GM19452 (cell line): Measurements from ENCODE around the gene PPP1R7.
"Not testable (repeated sequence)": the region's sequence is repeated elsewhere in the genome, so short reads cannot be mapped to it uniquely, and the experiment has no call there.

Source experiments
- ATAC-seq: cut with Tn5 transposase; IDR thresholded peaks from one replicate; pipeline ENCODE4 v1.9.1; 2021; ENCODE audit not compliant: unreplicated experiment

The PPP1R7 gene

DNA sequence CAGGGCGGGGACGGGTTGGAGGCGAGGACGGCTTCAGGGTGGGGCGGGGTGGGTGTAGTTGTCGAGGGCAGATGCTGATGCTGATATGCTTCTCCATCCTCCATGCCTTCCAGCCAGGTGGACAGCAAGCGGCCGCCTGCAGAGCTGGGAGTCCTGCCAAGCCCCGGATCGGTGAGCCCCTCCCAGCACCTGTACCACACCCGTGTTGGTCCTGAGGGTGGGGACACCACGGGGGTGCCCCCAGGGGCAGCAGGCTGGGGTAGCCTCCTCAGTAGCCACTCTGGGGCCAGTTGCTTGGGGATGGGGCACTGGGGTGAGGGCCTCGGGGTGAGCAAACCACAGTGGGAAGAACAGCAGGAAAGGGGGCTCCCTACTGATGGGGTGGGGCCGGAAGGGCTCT, 40.8 kb downstream of the PPP1R7 start:
- ATAC-seq: no peak

DNA sequence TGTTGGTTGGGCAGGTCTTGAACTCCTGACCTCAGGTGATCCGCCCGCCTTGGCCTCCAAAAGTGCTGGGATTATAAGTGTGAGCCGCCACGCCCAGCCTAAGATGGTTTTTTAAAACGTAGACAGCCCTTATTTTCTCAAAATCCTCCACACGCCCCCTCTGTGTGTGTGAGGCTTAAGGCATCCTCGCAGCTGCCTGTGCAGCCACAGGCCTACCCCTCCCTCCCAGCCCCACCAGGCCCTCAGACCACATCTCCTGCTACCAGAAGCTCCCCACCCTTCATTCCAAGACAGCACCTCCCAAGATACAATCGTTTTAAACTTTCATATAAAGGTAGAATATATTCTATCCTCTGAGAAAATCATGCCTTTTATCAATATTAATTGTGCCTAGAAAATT, 43.0 kb downstream of the PPP1R7 start:
- no peak for ATAC-seq

DNA sequence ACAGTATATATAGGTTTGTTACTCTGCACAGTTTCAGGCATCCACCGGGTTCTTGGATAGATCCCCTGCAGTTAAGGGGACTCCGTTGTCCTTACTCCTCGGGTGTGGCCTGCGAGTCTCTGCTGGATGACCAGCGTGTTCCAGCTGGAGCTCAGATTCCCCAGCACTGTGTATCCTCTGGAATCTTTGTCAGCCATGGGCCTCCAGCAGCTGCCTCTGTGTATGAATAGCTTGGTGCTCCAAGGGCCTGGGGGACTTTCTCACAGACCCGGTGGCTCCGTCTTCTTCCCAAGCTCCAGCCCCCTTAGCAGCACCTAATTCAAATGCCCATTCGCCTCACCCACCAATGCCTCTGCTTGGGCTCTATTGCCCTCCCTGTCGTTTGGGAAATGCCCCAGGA, 44.5 kb downstream of the PPP1R7 start:
- ATAC-seq: no peak

DNA sequence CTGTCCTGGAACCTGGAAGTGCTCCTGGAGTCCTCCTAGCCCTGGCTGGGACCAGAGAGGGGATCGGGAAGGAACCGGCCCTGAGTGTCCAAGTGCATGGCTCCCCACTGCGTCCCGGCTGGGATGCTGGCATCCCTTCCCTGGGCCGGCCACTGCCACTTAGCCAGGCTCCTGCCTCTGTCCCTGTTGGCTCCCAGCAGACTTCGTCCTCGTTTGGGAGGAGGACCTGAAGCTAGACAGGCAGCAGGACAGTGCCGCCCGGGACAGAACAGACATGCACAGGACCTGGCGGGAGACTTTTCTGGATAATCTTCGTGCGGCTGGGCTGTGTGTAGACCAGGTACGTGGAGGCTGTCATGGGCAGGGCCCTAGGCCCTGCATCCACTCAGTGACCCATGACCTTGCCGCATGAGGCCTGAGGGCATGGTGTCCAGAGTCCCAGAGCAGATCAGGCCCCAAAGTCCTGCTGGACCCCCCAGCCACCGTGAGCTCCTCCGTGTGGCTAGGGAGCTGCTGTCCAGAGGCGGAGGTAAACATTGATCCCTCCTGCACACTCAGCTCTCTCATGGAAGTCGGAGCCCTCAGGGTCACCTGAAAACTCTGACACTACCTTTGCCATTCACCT, 45.4 kb downstream of the PPP1R7 start:
- ATAC-seq: no peak

DNA sequence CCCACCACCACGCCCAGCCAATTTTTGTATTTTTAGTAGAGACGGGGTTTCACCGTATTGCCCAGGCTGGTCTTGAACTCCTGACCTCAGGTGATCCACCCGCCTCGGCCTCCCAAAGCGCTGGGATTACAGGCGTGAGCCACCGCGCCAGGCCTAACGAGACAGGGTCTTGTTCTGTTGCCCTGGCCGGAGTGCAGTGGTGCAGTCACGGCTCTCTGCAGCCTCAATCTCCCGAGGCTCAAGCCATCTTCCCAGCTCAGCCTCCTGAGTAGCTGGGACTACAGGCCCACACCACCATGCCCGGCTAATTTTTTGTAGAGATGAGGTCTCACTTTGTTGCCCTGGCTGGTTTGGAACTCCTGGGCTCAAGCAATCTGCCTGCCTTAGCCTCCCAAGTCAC, 47.0 kb downstream of the PPP1R7 start:
- not testable (repeated sequence) for ATAC-seq

DNA sequence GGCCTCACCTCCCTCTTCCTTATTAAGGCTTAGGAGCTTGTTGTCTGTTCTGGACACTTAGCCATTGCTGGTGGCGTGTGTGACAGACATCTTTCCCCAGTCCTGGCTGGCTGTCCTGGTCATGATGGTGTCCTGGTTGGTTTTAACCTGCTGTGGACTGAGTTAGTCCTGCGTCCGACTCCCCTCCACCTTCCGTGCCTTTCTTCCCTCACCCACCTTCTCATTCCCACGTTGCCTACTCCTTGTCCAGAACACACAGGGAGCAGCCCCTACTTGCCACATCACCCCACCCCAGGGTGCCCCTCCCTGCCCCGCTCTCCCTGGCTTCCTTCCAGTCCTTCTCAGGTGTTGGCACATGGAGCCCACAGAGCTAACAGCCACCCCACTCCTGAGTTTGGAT, 47.7 kb downstream of the PPP1R7 start:
- ATAC-seq: no peak

DNA sequence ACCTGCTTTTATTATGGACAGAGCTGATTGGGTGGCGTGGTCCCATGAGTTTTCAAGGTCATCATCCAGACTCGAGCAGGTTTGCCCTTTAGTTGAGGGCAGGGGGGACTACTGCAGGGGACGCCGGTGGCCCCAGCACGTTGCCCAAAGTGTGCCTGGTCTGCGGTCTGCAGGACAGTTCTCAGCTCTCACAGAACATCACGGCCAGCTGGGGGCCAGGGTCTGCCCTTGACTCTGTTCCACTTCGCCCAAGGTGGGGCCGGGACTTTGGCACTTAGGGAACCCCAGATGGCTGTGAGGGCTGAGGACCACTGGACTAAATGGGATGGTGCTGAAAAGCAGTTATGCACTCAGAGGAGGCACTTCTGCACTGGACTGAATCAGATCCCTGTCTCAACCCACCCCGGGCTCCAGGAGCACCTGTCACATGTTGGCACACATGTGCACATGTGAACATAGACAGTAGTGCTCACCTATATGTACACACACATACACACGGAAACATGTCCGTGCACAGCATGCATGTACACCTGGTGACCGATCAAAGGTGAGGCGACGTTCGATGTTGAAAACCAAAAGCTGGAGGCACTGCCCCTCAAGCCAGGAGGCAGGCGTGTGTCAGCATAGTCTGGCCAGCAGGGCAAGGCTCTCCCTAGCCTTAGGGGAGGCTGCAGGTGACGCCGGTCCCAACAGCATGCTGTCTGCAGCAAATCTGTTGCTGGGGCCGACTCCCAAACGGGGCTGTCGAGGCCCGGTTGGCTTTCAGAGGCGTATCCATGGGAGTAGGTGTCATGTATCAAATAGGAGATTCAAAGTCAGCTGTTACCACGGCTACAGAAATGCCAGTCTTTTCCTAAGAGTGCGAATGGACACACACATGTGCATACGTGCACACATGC, 48.4 kb downstream of the PPP1R7 start:
- no peak for ATAC-seq

DNA sequence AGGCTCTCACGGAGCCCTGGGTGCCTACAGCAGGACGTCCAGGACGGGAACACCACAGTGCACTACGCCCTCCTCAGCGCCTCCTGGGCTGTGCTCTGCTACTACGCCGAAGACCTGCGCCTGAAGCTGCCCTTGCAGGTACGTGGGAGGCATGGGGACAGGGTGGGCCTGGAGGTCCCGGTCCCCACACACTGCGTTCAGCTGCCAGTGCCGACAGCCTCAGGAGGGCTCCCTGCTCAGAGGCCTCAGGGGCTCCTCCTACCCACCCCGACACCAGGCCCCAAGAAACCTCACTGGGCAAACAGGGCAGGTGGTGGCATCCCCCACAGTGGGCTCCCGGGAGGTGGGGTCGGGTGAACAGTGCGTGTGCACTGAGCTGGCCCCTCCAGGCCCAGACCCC, 49.0 kb downstream of the PPP1R7 start:
- ATAC-seq: no peak

DNA sequence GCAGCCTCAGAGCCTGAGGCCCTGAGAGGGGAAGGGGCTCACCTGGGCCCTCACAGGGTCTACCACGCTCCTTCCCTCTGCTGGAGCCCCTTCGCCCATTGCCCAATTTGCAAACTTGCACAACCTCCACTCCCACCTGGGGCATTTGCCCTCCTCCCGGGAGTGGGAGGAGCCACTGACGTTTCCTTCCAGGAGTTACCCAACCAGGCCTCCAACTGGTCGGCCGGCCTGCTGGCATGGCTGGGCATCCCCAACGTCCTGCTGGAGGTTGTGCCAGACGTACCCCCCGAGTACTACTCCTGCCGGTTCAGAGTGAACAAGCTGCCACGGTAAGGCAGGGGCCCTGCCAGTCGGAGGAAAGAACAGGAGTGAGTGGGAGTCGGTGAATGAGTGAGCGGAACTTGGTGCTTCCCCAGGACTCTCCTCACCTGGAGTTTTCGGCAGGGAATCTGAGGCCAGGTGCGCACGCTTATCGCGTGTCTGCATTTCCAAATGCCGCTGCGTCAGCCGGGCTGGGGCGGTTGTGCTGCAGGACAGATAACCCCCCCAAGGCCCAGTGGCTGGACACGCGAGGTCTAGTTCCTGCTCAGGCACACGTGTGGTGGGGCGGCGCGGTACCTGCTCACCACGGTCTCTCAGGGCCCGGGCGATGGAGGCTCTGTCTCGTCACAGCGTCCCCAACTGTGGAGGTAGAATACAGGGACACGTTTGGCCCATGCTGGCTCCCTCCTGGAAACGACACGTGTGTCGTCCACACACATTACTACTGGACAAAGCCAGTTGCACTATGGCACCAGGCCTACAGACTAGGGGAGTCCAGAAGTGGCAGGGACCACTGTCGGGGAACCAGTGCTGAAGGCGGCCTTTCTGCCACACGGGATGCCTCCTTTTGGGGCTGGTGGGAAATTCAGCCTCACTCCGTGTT, 49.9 kb downstream of the PPP1R7 start:
- no peak for ATAC-seq

DNA sequence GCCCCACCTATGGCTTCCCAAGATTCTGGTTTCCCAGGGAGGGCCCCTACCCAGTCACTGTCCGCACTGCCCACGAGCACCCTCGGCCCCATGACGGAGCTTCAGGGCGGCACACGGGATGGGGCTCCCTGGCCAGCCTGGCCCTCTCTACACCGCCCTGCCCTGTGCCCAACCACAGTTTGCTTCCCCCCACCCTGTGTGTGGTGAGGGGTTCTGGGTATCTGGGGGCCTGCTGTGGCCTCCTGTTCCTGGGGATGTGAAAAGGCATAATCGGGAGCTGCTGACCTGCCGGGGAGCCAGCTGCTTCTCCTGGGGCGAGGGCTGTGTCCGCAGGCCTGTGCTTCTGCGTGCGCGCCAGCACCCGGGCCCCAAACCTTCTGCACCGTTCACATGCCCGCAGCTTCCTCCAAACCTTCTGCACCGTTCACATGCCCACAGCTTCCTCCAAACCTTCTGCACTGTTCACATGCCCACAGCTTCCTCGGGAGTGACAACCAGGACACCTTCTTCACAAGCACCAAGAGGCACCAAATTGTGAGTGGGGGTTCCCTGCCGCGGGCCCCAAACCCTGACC, 50.6 kb downstream of the PPP1R7 start:
- no peak for ATAC-seq

DNA sequence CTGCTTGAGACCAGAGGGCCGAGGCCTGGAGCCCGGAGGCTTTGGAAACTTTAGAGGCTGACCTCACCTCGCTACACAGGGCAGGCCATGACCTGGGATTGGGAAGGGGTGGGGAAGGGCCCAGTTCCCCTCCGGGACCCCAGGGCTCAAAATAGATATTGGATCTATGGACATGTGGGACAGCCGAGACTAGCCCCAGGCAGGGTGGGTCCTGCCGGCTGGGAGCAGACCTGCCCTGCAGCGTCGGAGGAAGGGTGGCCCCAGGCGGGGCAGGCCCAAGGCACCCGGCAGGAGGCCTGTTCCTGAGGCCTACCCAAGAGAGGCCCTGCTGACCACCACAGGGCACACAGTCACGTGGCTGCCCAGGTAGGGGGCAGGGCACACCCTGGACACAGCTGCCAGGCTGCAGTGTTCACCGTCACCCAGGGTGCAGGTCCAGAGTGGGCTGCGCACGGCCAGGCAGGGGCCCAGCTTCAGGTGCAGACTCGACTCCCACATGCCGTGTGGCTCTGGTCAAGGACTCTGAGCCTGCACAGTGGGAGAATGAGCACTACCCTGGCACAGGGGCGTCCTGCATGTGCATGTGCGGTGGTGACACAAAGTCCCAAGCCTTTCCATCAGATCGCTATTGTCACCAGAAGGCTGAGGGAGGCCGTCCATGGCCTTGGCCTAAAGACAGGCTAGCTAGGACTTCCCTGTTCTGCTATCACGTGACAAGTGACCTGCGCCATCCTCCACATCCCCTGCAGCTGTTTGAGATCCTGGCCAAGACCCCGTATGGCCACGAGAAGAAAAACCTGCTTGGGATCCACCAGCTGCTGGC, 51.4 kb downstream of the PPP1R7 start:
- ATAC-seq: no peak

DNA sequence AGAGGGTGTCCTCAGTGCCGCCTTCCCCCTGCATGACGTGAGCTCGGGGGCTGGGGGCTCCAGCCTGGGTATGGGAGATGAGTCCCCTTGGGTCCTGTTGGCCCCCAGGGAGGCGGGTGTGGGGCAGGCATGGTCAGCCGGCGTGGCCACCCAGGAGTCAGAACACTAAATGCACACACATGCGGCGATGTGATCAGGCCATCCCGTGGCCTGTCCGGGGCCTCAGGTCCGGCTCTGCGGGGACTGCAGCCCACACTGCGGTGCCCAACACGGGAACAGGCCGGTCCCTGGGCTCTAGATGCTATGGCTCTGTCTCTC, 52.0 kb downstream of the PPP1R7 start:
- ATAC-seq: no peak

DNA sequence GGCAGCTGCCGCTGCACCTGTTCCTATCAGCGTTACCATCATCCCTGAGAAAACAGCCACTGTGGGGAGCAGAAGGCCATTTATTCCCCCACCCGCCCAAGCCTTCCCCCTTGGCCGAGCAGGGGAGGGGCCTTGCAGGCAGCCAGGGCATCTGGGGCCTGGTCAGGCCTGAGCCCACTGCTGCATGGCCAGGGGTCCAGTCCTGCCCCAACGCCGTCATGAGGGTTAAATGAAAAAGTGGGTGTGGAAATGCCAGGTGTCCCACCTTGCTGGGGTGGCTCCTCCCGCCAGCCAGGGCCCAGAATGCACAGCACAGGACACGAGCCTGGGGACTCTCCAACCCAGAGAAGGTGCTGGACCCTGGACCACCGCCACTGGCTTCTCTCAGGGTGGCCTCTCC, 52.4 kb downstream of the PPP1R7 start:
- ATAC-seq: no peak

DNA sequence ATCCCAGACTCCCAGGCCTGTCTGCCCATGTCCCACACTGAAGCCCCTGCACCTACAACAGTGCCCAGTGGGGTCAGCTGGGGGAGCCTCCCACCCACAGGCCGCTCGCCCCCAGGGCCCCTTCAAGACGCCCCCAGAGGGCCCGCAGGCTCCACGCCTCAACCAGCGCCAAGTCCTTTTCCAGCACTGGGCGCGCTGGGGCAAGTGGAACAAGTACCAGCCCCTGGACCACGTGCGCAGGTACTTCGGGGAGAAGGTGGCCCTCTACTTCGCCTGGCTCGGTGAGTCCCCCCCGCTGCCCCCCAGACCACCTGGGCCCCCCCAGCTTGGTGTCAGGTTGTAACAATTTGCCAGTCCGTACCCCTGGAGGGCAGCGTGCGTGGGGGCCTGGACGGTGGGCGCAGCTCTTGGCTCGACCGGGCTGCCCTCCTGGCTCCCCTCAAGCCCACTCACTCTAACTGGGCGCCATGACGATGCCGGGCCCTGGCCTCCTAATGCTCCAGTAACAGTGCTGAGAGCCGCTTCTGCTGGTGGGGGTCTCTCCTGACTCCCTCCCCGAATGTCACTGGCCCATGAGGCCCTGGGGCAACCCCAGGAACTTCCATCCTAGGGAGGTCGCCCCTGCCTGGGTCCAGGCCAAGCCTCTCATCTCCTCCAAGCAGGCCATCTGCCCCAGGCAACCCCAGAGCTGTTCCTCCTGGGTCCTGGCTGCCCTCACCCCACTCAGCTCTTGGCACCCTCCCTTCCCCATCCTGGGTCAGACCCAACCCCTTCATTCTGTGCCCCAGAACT, 53.1 kb downstream of the PPP1R7 start:
- ATAC-seq: no peak

DNA sequence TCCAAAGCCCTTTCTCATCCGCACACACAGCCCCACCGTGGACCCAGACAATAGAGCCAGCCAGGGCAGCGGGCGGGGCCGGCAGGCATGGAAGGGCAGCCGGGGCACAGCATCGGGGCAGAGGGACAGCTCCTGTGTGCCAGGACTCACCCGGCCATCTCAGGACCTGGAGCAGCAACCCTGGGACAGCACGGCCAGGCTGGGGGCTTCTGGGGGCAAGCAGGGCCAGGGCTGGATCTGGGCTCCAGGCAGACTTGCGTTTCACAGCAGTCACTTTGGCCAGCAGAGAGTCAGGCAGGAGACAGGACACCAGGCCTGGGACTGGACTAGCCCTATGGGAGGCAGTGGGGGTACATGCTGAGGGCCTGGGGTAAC, 53.7 kb downstream of the PPP1R7 start:
- ATAC-seq: no peak

DNA sequence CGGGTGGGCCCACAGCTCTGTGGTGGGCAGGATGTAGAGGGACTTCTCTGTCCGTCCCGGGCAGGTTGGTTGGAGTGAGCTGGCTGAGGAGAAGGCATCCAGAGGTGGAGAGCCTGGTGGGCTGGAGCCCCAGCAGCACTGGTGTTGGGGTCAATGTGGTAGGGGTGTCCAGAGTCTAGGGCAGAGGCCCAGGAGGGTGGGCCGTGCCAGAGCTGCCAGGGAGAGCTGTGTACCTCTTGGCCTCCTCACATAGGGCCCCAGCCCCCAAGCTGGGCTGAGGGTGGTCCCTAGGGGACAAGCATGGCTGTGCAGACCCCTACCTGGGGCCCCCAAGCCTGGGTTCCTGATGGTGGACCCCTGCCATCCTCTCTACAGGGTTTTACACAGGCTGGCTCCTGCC, 54.2 kb downstream of the PPP1R7 start:
- no peak for ATAC-seq

DNA sequence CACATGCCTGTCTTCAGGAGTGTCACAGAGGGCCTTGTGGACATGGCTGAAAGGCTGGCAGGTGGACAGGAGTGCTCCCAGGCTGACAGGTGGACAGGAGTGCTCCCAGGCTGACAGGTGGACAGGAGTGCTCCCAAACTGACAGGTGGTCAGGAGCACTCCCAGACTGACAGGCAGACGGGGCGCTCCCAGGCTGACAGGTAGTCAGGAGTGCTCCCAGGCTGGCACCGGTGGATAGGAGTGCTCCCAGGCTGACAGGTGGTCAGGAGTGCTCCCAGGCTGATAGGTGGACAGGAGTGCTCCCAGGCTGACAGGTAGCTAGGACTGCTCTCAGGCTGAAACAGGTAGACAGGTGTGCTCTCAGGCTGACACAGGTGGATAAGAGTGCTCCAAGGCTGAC, 54.8 kb downstream of the PPP1R7 start:
- ATAC-seq: no peak

DNA sequence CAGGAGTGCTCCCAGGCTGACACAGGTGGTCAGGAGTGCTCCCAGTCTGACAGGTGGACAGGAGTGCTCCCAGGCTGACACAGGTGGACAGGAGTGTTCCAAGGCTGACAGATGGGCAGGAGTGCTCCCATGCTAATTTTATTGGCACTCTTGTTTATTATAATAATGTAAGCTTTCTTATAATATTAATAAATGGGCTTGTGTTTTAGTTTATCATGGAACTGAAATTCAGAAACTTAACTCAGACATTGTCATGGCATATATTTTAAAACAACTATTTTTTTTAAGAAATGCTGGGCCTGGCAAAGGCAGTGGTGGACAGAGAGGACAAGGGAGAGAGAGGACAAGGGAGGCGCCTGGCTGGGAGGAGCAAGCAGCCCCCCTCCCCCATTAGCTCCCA, 56.9 kb downstream of the PPP1R7 start:
- no peak for ATAC-seq

DNA sequence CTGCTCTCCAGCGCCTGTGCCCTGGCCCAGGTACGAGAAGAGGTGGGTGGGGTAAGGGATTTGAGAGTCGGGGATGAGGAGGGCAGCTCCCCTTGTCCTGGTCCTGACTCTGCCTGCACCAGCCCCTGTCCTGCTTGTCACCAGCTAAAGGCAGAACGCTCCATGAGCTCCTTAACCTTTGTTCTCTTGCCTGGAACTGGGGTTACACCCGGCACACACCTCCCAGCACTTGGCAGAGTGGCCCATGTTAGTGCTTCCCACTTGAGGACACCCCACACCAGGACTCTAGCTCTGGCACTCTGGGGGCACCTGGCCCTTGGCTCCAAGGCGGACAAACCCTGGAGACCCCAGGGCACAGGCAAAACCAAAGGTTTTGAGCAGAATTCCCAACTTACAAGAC, 57.4 kb downstream of the PPP1R7 start:
- ATAC-seq: no peak

DNA sequence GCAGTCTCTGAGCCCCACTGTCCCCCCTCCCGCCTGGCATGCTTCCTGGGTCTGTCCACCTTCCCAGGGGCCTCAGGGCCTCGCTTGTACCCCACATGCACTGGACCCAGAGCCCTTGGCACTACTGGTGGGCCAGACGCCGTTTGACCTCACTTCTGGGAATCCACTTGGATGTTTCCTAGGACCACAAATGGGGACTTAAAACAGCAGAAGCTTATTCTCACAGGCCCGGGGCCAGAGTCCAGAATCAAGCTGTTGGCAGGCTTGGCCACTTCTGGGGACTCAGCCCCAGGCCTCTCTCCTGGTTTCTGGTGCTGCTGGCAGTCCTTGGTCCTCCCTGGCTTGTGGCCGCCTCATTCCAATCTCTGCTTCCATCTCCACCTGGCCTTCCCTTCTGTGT, 57.8 kb downstream of the PPP1R7 start:
- ATAC-seq: no peak
